HG03175 (cell line): Measurements from ENCODE around the gene CCDC88C.

ENCODE experiments used
- ATAC-seq: cut with Tn5 transposase; IDR thresholded peaks from one replicate; pipeline ENCODE4 v1.9.1; 2021; ENCODE audit warnings: mild to moderate bottlenecking, moderate library complexity; ENCODE audit not compliant: unreplicated experiment

Gene CCDC88C

DNA sequence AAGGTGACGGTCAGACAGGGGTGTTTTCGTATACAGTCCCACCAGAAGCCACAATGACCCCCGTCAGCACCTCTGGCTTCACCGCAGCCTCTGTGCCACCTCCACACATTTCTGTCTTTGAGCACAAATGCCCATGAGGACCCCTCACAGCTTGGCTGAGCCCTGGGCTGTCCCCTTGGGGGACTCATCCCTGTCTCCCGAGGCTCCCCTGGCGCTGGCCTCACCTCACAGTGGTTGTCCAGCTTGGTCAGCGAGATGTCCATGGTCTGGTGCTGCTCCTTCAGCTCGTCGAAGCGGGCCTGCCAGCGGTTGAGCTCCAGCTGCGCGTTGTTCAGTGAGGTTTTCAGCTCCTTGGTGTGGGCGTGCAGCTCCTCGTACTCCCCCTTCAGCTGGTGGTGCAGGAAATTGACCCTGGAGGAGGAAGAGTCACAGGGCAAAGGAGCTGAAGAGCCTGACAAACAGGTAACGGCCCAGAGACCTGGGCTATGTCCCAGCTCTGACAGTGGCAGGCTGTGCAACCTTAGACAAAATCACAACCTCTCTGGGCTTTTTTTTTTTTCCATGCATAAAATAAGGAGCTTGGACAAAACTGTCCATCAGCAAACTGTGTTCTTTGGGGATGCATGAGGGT lies 120.4 kb downstream of the CCDC88C start:
- ATAC-seq, result no peak

DNA sequence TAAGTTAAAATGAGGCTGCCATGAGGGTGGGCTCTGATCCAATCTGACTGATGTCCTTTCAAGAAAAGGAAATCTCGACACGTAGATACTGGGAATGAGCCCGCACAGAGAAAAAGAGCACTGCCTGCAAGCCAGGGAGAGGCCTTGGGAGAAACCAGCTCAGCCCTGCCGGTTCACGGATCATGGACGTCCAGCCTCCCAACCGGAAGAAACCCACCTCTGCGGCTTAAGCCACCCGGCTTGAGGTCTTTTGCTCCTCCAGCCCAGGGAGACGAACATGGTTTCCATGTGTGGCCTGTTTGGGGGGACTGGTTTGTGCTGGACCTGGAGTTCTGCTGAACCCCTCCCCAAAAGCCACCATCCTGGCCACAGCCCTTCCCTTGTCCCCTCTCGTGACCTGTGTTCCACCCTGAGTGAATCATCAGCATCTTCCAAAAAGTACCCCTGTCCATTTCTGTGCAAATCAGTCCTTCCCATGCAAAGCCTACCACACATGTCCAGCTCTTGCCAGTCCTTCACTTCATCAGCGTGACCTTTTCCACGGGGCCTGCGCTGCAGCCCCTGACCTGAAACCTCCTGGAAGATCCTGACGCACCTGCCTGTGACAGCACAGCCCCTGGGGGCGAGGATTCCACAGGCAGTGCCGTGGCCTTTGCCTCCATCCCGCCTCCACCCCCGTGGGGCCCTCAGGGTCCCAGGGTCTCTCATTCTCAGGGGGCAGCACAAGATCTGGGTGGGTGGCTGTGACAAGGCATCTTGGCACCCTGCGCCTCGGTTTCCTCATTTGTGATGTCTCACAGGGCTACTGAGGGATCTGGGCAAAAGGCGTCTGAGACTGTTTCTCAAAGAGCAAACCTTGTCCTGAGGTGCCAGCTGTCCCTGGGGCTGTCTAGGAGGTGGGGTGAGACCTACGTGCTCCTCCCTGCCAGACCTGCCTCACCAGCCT lies 121.5 kb downstream of the CCDC88C start:
- no peak for ATAC-seq

DNA sequence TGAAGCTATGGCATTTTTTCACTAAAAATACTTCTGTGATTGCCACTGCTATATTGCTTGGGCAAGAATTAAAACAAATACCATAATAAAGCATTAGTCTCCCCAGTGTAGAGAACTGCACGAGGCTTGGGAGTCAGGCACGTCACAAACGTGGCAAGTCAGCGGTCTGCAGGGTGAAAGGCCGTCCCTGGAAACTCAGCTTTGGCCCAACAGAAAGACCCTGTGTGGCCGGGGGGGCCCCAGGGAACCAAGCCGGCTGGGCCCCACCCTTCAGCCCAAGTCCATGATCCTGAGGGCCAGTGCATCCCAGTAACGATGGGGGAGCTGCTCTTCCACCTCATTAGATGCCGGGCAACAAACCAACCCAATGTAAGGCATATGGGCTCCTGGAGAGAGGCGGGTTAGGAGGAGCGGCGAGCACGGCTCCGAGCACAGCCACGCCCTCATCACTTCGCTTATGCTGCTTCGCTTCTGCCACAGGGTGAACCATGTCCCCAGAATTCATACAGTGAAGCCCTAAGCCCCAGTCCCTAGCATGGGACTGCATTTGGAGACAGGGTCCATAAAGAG lies 122.3 kb downstream of the CCDC88C start:
- ATAC-seq, result no peak

GRCh38 chr14:91294153-91294552 lies 123.5 kb downstream of the CCDC88C start:
- no peak for ATAC-seq

DNA sequence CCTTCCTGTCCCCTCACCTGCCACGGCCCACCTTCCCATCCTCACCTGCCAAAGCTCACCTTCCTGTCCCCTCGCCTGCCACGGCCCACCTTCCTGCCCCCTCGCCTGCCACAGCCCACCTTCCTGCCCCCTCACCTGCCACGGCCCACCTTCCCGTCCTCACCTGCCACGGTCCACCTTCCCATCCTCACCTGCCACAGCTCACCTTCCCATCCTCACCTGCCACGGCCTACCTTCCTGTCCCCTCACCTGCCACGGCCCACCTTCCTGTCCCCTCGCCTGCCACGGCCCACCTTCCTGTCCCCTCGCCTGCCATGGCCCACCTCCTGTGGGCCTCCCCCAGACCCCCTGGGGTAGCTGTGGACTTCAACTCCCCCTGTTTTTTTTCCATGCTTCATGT lies 124.3 kb downstream of the CCDC88C start:
- no peak for ATAC-seq

DNA sequence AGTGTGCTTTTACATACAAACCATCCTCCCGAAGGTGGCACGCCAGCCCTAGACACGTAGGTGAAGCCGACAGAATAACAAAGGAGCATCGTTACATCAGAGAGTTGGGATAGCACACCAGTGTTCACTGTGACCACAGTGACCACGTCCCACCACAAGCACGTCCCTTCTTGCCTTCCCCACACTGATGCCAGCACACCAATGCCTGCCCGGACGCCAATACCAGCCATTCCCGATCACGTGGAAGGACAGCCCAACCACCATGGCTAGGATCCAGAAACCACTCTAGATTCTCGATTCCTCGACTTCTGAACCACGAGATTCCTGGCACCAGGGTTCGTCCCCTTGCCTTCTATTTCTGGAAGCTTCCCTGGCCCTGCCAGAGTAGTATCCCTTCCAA lies 125.1 kb downstream of the CCDC88C start:
- no peak for ATAC-seq

DNA sequence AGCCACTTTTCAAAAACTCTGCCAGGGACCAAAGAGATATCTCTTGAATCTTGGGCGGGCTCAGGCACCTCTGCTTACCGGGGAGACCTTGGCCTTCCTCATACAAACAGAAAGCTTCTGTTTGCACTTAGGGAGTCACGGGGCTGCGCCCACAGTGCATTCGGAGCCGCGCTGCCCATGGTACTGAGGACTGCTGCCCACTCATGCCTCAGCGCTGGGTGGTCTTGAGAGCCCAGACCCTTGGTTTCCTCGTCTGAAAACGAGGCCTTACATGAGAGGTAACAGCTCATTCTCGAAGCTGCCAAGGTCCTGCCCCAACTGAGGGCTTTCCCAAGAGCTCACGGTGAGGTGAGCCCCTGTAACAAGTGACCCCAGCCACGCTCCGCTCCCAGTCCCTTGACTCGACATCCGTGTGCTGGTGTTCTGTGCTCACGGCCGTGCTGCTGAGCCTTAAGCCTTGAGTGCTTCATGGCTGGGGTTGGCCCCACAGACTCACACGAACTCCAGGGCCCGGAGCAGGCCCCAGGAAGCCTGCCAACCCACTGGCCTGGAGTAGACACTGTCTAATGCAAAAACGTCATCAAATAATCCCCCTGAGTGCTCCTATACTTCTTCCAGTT lies 125.7 kb downstream of the CCDC88C start:
- ATAC-seq, result no peak

DNA sequence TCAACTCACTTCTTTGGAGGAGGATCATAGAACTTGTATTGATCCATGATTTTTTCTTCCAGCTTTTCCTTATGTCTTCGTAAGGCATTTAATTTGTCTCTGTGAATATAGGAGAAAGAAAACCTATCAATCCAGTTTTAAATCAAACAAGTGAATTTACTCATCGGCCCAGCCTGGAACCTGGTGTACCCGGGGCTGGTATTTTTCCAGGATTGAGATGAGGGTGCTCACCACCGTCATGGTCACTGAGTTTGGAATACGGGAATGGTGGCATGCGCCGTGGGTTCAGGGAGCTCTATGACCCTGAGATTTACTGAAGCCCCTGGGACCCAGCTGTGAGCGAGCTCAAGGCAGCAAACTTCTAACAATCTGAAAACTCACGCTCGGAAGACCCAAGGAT lies 126.6 kb downstream of the CCDC88C start:
- no peak for ATAC-seq

DNA sequence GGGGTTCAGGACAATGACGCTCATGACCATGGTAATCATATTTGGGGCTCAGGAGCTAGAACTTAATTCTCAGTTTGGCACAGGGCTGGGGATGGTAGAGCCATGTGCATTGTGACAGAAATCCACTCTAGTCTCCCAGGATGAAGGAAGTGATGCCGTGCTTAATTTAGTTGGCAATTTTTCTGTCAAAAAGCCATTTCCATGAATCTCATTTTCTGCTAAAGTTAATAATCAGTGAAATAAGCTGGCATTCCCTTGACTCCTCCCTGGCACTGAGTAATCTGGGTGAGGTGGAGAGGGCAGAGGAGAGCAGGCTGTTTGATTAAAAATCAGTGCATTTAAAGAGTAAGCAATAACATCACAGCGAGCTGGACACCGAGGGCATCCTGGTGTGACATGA lies 128.2 kb downstream of the CCDC88C start:
- ATAC-seq, result no peak

- no peak for ATAC-seq
Observed at GRCh38 chr14:91288876-91289275, 128.7 kb downstream of the CCDC88C start.

GRCh38 chr14:91286530-91286937 lies 131.1 kb downstream of the CCDC88C start:
- no peak for ATAC-seq

GRCh38 chr14:91284791-91285548 lies 132.7 kb downstream of the CCDC88C start:
- no peak for ATAC-seq

DNA sequence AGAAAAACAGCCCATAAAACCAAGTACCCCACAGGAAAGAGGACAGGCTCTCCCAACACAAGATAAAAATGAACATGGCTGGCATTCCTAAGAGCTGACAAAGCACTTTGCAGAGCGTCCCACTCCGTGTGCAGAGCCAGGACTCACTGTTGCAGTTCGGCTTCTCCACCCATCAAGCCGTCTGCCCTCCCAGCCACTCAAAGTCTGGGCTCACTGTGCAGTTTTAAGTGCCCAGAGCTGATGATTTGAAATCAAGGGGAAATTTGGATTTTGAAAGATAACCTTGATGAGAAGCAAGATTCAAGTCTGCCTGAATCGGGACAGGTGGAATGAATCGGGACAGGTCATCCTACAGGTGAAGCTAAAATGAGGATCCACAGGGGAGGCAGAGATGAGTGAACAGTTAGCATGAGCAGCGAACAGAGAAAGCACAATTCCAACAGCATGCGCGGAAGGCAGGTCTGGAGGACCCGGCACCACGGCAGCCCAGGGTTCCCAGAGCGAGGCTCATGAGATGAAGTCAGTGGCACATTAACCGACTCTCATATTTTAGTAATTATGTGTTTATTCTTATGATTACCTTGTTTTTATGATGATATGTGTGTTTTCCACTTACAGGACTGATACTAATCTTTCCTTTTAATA lies 133.4 kb downstream of the CCDC88C start:
- no peak for ATAC-seq

DNA sequence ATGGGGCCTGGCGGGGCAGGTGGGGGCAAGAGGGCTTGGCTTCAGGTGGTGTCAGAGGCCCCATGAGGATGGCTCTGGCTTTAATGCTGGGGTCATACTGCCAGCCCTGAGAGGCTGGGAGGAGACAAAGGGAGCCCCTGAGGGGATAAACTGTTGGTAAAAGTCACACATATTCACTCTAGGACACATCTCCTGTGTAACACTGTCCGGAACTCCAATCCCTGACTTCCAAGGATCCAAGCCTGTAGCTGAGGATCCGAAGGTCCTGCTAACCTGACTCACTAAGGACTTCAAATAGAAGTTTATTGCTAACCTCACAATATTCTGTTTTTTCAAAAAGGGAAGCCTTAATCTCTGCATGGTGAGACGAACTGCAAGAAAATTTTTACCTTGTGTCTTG lies 134.0 kb downstream of the CCDC88C start:
- no peak for ATAC-seq

- no peak for ATAC-seq
Observed at GRCh38 chr14:91282954-91283645, 134.5 kb downstream of the CCDC88C start.

DNA sequence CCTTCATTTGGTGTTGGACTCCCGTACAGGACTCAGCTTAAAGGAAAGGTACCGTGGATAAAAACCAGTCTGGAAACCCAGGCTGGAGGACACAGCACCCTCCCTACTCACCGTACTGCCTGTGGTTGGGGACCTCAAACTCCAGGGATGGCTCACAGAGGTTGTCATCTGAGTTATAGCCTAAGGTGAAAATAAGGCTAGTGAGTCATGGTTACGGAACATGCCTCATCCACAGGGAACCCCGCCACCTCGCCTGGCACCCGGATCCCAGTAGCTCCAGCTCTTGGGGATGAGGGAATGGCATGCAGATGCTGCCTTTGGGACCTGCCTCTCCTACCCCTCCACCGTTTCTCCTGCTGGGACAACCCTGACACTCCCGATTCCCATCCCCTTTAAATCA lies 136.3 kb downstream of the CCDC88C start:
- ATAC-seq, result no peak

GRCh38 chr14:91280129-91280528 lies 137.5 kb downstream of the CCDC88C start:
- ATAC-seq, result no peak

GRCh38 chr14:91279354-91279753 lies 138.3 kb downstream of the CCDC88C start:
- no peak for ATAC-seq

DNA sequence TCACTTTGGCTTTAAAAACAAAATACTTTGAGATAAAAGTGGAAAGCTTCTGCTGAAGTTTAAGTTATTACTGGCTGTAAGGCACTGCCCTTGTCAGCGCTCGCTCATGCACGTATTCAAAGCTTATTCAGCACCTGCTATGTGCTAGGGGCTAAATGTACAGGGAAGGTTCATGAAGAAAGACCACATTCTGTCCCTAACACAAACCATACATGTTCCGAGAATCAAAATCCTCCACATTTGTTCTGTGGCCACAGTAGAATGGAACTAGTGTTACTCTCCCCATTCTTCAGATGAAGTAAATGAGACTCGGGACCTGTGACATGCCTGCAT lies 139.3 kb downstream of the CCDC88C start:
- ATAC-seq, result no peak
